Measurements from ENCODE around the gene TNC.

TNC gene

DNA sequence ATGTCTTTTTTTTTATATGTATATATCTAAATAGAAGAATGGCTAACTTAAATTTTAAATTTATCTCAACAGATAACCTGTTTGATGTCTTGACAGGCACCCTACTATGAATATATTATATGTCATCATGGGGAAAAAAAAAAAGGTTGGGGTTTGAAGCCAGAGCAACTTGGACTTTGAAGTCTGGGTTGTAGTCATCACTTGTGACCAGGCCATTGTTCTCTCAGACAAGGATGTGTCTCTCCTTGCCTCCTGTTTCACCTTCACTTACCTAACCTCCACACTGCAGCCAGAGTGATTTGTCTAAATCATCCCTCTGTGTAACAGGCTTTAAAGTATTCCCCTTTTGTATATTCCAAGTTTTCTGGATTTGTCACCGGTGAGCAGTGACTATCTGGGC, 130.8 kb downstream of the TNC start:
- DNase-seq (ENCODE audit: low read depth, low spot score), result no peak
- Histone ChIP-seq H3K27me3 (ENCODE audit: control insufficient read depth, insufficient read depth, low read length) (no peaks in the 10 kb centered on the region), H3K4me3 (ENCODE audit: low read length) (no peak overlapping the region), H3K36me3 (ENCODE audit: control insufficient read depth, insufficient read depth, low read length) (no peaks in the 10 kb centered on the region), H3K27ac (ENCODE audit: low read length) (no peak overlapping the region), H3K9me3 (ENCODE audit: control insufficient read depth, insufficient read depth, low read length) (no peaks in the 10 kb centered on the region), H3K4me1 (ENCODE audit: control insufficient read depth, insufficient read depth, low read length) (no peaks in the 10 kb centered on the region)
- no CpG with 5 or more reads among the region's 1 CpG for WGBS (ENCODE audit: insufficient coverage, insufficient read length)

DNA sequence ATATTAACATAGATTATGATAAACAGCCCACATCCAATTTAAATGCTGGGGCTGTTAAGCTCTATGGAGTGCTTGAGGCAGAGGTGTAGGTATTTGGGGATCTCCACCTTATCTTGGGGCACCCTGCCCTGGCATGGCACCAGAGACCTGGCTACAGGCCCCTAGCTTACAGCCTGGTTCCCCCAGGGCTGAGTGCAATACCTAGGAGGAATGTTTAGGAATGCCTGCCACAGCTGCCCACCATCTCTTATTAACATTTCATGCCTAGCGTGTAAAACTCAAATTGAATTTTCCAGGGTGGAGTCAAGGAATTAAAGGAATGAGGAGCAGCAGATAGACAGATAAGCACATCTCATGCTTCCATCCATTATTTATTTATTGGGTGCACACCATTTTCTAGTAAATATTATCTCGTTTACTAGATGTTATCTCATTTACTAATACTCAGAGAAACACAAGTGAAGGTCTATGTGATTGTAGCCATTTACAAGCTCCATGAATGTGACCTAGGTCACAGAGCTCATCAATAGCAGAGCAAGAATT, 131.9 kb downstream of the TNC start:
- no CpG with 5 or more reads among the region's 2 CpGs for WGBS (ENCODE audit: insufficient coverage, insufficient read length)
- no peak for DNase-seq (ENCODE audit: low read depth, low spot score)
- Histone ChIP-seq H3K9me3 (ENCODE audit: control insufficient read depth, insufficient read depth, low read length) (no peaks in the 10 kb centered on the region), H3K36me3 (ENCODE audit: control insufficient read depth, insufficient read depth, low read length) (no peaks in the 10 kb centered on the region), H3K4me1 (ENCODE audit: control insufficient read depth, insufficient read depth, low read length) (no peaks in the 10 kb centered on the region), H3K27me3 (ENCODE audit: control insufficient read depth, insufficient read depth, low read length) (no peaks in the 10 kb centered on the region), H3K4me3 (ENCODE audit: low read length) (no peak overlapping the region), H3K27ac (ENCODE audit: low read length) (no peak overlapping the region)

DNA sequence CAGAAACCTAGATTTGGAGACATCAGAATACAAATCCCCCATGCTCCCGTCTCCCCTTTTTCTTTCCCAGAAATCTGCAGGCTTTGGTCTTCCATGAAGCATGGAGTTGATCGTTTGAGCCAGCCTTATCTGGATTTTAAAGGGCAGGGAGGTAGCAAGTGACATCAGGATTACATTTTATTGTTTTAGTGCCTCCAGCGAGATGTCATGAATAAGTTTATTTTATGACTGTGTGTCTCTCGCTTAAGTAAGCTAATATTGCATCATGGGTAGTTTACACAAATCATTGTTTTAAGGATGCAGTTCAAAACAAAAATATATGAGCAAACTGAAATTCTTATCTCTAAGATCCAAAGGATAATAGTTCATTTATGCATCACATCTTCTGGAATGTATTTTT, 136.9 kb downstream of the TNC start:
- Histone ChIP-seq H3K4me1 (ENCODE audit: control insufficient read depth, insufficient read depth, low read length) (no peaks in the 10 kb centered on the region), H3K36me3 (ENCODE audit: control insufficient read depth, insufficient read depth, low read length) (no peaks in the 10 kb centered on the region), H3K9me3 (ENCODE audit: control insufficient read depth, insufficient read depth, low read length) (no peaks in the 10 kb centered on the region), H3K4me3 (ENCODE audit: low read length) (no peak overlapping the region), H3K27me3 (ENCODE audit: control insufficient read depth, insufficient read depth, low read length) (no peaks in the 10 kb centered on the region), H3K27ac (ENCODE audit: low read length) (no peak overlapping the region)
- no peak for DNase-seq (ENCODE audit: low read depth, low spot score)
- WGBS (ENCODE audit: insufficient coverage, insufficient read length), result no CpG with 5 or more reads among the region's 4 CpGs

DNA sequence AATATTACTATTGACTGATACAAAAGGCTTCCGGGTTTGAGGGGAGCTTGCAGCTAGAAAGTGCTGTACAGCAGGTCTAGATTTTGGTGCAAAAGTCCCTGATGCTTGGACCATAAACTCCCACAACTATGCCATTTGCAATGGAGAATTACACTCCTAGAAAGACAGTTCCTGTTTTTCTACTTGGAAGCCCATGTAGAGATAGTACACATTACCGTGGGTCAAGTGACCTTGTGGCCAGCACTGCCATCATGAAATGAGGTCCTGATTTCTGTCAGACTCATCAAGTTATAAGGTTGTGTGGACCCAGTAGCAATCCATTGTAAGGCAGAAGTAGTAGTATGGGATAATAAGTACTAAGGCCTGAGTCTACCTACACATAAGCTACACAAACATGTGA, 144.7 kb downstream of the TNC start:
- Histone ChIP-seq H3K9me3 (ENCODE audit: control insufficient read depth, insufficient read depth, low read length) (no peaks in the 10 kb centered on the region), H3K27me3 (ENCODE audit: control insufficient read depth, insufficient read depth, low read length) (no peaks in the 10 kb centered on the region), H3K4me1 (ENCODE audit: control insufficient read depth, insufficient read depth, low read length) (no peaks in the 10 kb centered on the region), H3K4me3 (ENCODE audit: low read length) (no peak overlapping the region), H3K36me3 (ENCODE audit: control insufficient read depth, insufficient read depth, low read length) (no peaks in the 10 kb centered on the region), H3K27ac (ENCODE audit: low read length) (no peak overlapping the region)
- no peak for DNase-seq (ENCODE audit: low read depth, low spot score)
- no CpG with 5 or more reads among the region's 2 CpGs for WGBS (ENCODE audit: insufficient coverage, insufficient read length)

DNA sequence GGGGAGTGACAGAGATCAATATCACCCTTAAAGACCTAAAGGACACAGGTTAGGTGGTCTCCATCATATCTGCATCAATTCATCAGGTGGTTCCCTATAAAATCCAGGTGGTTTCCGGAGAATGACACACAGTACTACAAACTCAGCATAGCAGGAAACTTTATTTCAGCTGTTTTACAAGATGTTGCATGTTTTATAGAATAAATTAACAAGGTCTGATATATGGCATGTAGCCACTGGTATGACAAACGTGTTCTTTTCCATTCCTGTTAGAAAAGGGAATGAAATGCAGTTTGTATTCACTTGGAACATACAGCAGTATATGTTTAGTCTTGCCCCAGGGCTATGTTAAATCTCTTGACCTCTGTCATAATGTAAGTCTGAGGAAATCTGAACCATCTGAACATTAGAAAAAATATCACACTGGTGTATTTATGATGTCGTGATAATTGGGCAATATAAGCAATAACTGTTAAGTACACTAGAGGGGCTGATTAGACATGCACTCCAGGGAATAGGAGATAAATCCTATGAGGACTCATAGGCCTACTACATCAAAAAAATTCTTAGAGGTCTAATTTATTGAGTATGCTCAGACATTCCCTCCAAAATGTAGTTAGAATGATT, 145.3 kb downstream of the TNC start:
- Histone ChIP-seq H3K4me3 (ENCODE audit: low read length) (no peak overlapping the region), H3K27me3 (ENCODE audit: control insufficient read depth, insufficient read depth, low read length) (no peaks in the 10 kb centered on the region), H3K4me1 (ENCODE audit: control insufficient read depth, insufficient read depth, low read length) (no peaks in the 10 kb centered on the region), H3K27ac (ENCODE audit: low read length) (no peak overlapping the region), H3K36me3 (ENCODE audit: control insufficient read depth, insufficient read depth, low read length) (no peaks in the 10 kb centered on the region), H3K9me3 (ENCODE audit: control insufficient read depth, insufficient read depth, low read length) (no peaks in the 10 kb centered on the region)
- no CpG with 5 or more reads among the region's 3 CpGs for WGBS (ENCODE audit: insufficient coverage, insufficient read length)
- DNase-seq (ENCODE audit: low read depth, low spot score), result no peak

All from iPS DF 6.9 (cell line).